ENCODE measurements around the gene XPO5.
"Not testable (repeated sequence)": the region's sequence is repeated elsewhere in the genome, so short reads cannot be mapped to it uniquely, and the experiment has no call there.

The XPO5 gene

DNA sequence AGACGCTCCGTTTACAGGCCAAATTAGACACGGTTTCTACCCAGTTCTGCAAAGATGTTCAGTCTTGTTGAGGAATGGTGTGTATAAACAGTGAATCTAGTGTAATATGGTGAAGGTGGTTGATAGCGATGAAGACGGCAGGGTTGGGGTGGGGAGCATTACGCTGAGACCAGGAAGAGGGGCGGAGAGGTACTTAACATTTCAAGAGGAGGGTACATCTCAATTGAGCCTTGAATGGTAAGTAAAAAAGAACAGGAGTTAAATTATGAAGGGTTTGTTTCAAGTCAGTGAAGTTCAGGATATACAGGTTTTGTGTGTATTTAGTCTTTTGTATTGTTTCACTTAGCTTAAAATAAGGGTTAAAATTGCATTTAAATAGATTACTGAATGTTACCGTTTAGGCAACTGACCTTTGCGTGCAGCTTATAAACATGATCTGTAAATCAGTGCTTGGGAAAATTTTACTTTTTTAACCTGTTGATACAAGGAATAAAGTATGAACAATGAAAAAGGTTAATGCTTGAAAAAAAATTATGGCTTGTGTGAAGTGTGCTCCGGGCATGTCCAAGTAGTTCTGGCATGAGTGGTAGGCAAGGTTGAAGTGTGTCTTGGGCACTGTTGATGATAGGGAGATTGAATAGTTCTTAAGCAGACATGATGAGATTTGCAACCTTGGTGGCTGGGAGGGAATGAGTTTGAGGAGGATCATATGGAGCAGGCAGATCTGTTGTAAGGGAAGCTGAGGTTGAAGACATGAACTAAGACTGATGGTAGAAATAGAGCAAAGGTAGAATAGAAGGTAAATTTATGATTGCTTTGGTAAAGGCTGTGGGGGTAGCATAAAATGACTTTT is 58.1 kb downstream of the XPO5 start:
- DNase-seq (ENCODE audit: low spot score): no peak

DNA sequence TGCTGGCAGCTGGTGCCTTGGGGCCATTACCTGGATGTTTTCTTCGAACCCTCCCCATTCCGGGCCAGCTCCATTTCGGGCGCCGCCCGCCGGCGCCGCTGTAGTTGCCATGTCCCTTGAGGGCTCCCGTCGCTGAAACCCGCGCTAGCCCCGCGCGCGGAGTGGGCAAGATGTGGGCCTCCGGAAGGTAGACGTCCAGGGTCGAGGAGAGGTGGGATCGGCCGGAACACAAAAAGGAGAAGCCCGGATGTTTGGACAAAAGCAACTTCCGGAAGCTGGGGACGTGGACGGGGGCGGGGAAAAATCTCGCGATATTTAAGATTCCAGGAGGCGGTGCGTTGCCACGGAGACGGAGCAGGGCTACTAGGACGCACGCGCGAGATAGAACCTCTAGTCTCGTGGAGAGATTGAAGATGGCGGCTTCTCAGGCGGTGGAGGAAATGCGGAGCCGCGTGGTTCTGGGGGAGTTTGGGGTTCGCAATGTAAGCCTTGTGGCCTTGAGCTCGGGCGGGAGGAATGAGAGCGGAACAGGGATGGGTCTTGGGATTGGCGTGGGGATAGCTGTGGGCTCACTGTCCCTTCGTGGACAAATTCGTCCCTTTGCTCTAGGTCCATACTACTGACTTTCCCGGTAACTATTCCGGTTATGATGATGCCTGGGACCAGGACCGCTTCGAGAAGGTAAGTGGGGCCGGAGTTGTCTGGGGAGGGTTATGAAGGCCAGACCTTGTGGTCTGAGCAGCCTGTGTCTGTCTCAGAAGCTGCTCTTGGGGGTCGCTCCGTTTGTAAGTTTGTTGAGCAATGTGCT is 58.9 kb downstream of the XPO5 start, which contains the start of the genes POLR1C and YIPF3:
POLR1C (plus strand) TSS at position 393 of the 808 bp plus-strand sequence; CDS start at position 414, 21 bp downstream.
YIPF3 (minus strand) TSS at position 230 of the 808 bp plus-strand sequence; CDS start at position 111, 119 bp downstream.
- DNase-seq (ENCODE audit: low spot score): peak; percentile 98

DNA sequence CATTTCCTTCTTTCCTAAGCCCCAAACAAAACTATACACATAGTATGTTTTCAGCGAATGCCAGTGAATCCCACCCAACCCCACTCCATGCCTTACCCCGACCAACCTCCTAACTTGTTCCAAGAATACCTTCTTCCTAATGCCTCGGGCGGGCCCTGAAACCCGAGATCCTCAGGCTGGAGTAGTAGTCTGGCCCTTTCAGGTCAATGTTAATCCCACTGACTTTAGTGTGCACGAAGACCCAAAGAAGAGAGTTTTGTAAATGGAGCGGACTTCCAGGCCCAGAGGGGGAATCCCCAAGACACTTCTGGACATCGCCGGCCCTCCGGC is 59.5 kb downstream of the XPO5 start:
- no peak for DNase-seq (ENCODE audit: low spot score)

DNA sequence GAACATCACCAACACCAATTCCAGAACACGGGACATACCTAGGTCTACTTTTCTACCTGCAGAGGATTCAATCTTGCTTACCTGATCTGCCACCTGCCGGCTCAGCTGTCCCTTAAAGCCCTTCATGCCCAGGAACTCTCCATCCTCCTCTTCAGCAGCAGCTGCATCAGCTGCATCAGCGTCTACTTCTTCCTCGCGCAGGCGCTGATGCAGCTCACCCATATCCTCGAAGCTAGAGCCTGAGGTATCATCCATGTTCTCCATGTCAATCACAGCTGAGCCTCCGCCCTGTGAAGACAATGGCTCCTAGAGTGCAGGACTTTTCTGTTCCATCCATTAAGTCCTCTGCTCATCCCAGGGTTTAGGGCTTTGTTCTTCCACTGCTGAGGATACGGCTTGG is 60.0 kb downstream of the XPO5 start:
- no peak for DNase-seq (ENCODE audit: low spot score)

DNA sequence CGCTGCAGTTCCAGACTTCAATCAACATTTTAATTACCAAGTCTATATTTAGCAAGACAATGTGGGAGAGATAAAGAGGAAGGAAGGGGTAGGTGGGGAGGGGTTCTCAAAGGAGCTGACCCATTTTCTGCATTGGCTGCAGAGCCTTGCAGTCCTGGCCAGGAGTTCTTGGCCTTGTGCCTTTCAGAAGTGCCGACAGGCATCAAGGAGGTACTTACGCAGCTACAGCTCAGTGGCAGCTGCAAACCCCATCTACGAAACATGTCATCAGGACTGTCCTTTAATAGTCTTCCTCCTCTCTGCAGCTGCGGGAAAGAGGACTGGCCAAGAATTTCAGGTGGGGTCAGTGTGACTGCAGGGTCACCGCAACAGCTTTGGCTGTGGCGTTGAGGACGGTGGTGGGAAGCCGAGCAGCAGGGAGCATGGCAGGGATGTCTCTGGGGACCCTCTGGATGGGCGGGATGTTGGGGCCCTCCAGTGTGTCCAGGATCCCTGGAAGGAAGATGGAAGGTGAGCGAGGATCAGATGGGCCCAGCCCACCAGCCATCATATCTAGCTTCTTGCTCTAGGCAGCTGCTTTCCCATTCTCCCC is 63.9 kb downstream of the XPO5 start:
- no peak for DNase-seq (ENCODE audit: low spot score)

DNA sequence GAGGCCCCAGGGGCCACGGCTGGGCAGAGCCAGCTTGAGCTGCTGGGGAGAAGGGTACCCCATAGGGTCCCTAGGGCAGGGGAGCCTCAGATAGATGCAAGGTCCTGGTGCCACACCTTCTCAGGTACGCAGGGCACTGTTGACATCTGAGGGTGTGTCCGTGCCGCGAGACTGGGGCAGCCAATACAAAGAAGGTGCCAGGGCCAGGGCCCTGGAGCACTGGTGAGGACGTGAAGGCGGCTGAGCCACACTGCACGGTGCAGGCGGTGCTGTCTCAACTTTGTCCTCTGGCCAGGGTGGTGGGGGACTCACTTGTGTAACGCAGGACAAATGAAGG is 65.0 kb downstream of the XPO5 start:
- no peak for DNase-seq (ENCODE audit: low spot score)

DNA sequence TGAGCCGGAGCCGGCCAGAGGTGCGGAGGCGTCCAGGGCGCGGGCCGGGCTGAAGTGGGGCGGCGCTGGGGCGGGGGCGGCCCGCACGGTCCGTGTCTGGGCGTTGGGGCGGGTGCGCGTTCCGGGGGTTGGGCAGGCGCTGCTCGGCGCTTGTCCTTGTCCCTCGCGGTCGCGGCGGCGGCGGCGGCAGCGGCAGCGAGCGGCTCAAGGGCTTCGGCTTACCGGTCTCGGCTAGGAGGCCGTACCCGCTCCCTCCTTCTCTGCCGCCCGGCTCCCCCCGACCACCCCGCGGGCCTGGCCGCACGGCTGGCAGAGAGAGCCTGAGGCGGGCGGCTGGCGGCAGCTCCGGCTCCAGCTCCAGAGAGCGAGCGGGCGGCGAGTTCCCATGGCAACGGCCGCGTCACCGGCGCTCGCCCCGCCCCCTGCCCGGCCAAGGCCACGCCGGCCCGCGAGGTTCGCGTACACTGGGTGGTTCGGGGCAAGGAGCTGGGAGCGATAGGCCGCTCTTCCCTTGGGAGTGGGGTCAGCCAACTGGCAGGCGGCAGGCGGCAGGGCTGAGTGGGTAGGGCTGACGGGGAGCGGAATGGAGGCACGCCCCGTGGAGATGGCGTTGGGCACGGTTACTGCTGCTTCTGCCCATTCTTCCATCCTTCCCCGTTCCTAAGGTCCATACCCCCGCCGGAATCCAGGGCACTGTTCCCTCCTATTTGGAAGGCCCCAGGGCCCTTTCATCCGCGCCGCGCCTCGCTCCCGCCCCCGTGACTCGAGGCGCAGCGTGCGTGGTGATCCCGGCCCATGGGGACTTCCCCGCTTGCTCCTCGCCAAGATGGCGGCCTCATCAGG is 65.6 kb downstream of the XPO5 start, which contains the start of gene LRRC73:
LRRC73 (minus strand) TSS at position 363 of the 843 bp plus-strand sequence. CDS start 561 bp downstream, outside the sequence.
- peak; percentile 84 for DNase-seq (ENCODE audit: low spot score)

DNA sequence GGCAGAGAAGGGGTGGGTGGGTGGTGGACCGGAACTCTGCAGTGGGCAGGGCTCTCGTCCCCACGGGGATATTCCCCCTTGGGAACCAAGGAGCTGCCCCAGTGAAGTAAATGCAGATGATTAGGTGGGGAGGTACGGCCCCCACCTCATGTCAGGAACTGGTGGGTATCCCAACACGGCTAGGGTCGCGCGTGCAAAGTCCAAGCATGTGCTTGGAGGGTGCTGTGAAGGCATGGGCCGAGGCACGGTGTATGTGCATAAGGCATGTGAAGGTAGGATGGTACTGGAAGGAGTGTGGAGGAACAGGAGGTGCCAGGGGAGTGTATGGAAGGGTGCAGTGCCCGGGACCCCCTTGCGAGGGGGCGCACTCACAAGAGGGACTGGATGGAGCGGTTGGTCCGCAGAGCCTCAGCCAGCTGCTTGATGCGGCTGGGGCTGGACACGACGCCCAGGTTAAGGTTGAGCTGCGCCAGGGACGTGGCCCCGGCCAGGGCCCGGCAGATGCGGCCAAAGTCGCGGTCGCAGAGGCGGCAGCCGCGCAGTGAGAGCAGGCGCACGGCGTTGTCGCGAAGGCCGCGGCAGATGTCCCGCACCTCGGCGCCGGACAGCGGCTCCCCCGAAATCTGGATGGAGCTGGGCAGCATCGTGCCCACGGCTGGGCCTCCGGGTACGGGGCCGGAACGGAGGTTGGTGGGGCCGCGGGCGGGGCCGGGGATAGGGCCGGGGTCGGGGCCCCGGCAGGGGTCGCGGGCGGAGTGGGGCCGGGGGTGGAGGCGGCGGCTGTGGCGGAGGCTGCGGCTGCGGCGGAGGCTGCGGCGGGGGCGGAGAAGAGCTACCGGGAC is 66.5 kb downstream of the XPO5 start:
- DNase-seq (ENCODE audit: low spot score): no peak

DNA sequence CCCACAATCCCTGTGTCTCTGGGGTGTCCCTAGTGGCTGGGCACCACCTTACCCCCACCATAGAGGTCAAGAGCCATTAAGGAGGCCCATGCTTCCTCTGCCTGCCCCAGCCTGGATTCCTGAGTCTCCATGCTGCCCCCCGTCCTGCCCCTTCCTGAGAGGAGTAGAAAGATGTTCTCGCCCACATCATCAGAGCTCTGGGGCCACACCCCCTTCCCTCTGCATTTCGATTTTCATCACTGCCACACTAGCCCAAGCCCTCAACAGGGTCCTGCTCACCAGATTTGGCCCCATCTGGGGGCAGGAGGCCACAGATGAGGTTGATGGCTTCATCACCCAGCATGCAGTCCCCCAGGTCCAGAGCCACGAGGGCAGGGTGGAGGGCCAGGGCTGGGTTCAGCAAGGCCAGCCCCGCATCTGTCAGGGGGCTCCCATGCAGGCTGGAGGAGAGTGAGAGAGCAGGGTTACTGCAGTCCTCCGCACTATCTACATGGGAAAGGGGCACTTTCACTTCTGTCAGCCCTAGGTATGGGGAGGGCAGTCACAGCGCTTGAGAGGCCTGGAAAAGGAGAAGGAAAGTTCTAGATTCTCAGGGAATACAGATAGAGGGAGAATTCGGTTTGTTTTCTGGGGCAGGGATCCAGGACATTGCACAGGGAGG is 67.2 kb downstream of the XPO5 start:
- DNase-seq (ENCODE audit: low spot score): no peak

DNA sequence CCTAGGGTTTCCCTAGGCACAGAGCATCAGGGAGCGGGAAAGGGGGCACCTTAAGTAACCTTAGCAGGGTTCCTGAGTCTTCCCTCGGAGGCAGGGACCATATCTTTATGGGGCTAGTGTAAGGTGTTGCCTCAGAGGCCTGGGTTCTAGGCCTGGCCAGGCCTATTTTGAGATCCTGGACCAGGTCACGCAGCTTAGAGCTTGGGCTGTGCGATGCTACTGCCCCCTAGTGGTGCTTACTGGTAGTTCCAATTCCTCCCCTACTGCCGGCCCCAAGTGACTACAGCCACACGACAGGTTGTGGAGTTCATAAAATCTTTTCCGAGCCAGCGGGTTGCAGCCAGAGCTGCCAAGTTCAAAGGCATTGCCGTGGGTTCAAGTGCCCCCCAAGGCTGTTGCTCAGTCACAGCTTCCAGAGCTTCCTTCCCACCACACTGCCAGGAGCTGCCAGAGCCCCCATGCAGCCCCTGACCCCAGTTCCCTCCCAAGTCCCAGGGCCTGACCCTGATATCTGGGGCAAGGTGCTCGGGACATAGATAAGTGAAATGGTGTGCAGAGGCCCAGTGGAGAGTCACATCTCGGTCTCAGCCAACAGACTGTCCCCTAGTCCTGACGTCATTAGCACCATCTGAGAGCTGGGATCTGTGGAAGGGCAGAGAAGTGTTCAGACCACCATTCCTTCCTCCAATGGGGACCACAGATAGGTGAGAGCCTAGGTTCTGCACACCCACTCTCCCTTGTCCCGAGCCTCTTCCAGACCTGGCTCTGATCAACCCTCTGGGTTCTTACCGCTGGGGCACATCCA is 69.0 kb downstream of the XPO5 start:
- peak; percentile 82 for DNase-seq (ENCODE audit: low spot score)

DNA sequence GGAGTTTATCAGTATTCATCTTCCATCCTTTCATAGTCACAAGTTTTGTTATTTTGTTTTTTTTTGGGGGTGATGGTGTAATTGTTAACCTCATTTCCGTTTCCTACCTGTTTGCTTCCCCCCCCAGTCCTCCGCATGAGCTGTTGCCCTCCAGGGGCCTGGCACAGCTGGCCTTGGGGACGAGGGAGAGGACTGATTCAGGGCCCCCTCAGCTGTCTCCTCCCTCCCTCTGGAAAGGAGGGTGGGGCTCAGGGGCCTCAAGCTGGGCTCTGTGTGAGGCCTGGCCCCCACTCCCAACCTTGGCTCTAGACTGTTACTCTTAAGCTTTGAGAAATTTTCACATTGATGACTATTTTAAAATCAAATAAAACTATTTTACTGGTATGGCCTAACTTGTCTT is 69.7 kb downstream of the XPO5 start:
- DNase-seq (ENCODE audit: low spot score): no peak

DNA sequence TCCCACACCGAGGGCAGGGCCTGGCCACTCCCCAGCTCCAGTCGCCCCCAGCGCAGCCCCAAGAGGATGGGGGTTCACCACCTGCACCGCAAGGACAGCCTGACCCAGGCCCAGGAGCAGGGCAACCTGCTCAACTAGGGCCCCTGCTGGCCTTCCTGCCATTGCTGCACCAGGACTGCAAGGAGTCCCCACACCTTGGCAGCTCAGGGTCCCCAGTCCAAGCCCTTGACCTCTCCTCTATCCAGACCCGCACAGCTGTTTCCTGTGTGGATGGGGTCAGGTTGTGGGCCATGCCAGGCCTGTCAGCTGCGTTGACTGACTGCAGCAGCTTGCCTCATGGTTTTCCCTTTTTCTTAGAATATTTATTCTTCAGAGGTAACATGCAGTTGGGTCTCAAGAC is 70.1 kb downstream of the XPO5 start:
- DNase-seq (ENCODE audit: low spot score): no peak

DNA sequence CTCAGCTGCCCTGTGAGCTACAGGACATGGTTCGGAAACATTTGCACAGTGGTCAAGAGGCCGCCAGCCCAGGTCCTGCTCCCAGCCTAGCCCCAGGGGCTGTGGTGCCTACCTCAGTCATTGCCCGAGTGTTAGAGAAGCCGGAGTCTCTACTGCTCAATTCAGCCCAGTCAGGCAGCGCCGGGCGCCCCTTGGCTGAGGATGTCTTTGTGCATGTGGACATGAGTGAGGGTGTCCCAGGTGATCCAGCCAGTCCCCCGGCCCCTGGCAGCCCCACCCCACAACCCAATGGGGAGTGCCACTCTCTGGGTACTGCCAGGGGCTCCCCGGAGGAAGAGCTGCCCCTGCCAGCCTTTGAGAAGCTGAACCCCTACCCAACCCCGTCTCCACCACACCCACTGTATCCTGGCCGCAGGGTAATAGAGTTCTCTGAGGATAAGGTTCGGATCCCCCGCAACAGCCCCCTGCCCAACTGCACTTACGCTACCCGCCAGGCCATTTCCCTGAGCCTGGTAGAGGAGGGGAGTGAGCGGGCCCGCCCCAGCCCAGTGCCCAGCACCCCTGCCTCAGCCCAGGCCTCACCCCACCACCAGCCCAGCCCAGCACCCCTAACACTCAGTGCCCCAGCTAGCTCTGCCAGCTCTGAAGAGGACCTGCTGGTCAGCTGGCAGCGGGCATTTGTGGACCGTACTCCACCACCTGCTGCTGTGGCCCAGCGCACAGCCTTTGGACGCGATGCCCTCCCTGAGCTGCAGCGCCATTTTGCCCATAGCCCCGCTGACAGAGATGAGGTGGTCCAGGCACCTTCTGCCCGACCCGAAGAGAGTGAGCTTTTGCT is 70.9 kb downstream of the XPO5 start:
- DNase-seq (ENCODE audit: low spot score): no peak

DNA sequence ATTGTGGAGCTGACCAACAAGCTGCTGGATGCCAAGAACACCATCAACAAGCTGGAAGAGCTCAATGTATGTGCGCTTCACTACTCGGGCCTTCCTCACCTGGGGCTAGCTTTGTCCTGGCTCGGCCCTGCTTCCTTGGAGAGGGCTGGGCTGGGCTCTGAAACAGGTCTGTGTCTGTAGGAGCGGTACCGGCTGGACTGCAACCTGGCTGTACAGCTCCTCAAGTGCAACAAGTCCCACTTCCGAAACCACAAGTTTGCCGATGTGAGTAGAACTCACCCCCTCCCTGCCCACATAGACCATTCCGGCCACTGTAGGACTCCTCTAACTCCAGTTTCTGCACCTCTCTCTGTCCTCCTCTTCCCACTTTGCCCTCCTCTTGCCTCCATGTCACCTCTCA is 72.4 kb downstream of the XPO5 start:
- DNase-seq (ENCODE audit: low spot score): no peak

DNA sequence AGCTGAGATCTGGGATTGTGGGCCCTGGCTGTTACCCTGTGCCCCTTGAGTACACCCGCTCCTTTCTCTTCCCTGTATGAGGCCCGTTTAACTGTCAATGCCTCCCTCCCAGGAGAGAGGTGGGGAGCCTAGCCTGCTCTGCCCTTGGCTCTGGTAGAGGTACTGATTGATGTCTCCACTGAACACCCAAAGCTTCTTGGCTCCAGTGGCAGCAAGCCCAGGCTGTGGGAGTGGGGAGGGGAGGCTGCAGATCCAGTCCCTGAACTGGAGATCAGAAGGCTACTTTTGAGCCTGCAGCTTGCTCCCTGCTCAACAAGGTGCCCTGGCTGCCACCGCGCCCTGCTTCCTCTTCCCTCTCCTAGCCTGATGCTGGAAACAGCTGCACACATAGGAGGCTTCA is 73.2 kb downstream of the XPO5 start:
- DNase-seq (ENCODE audit: low spot score): no peak

DNA sequence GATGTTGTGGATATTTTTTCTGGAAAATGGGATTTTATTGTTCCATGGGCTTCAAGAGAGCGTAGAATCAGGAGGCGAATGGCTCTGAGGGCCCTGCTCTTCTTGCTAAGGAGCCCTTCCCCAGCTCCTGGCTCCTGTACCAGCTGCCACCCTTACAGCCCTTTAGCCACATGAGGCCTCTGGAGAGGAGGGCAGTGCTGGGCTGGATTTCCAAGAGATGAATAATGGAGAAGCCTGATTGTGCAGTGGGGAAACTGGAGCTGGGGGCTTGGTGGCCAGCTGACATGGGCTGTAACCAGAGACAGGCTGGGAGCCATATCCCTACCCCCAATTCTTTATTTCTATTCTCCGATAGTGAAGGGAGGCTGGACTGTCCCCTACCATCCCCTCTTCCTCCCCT is 74.9 kb downstream of the XPO5 start:
- no peak for DNase-seq (ENCODE audit: low spot score)

DNA sequence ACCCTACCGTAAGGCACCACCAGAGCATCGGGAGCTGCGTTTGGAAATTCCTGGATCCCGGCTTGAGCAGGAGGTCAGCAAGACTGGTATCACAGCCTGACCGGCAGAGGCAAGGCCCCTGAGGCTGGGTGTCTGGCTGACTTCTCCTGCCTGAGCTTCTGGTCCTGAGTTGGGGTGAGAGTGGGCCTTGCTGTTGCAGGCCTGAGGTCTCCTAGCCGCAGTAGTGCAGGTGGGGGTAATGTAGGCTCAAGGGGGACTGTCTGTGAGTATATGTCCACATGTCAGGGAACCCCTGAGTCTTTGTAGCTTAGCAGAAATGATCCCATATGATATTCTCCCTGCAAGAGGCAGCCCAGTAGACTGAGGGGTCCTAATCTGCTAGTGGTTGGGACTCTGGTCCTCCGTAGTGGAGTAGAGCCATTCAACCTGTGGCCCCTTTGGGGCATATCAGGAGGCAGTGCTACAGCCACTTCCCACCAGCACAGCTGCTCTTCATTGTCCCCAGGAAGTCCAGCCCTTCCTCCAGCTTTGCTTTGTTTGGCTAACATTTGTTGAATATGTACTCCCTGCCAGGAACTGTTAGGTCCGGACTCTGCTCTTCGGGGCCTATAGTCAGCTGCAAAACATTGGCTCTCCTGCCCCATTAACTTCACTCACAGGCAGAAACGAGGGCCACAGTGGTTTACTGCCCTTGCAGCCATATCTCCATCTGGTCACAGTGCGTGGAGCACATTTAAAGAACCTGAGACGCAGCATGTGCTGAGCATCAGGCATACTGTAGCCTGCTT is 76.6 kb downstream of the XPO5 start:
- DNase-seq (ENCODE audit: low spot score): no peak

DNA sequence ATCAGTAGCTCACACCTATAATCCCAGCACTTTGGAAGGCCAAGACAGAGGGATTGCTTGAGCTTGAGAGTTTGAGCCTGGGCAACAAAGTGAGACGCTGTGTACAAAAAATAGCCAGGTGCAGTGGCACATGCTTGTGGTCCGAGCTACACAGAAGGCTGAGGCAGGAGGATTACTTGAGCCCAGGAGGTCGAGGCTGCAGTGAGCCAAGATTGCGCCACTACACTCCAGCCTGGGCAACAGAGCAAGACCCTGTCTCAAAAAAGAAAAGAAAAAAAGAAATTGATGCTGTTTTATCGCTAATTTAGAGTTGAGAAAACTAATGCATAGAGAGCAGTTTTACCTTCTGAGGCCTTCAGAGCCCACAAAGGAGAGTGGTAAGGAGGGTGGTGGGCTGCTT is 77.5 kb downstream of the XPO5 start:
- DNase-seq (ENCODE audit: low spot score): not testable (repeated sequence)
